Psoas muscle (tissue), 8 donors: ENCODE results near the gene AMOT. TPM values are rescaled to one million over a fixed set of nuclear protein-coding genes. Genes with fewer than 3 reads are reported as not detected.

Source experiments
- ATAC-seq, 4 donors: fragments of 200-7000 bp; cut with Tn5 transposase; one replicate each; pipeline ENCODE4 v1.9.1; 2020; ENCODE audit warnings: moderate library complexity in 3 of 4, mild to moderate bottlenecking in 2 of 4
- DNase-seq, 2 donors: peaks; one replicate each; pipeline ENCODE4 v3.0.0-alpha.2; 2020
- H3K27ac ChIP-seq: fragments of 200-600 bp; one replicate; pipeline ENCODE4 v1.8.0; 2022
- H3K27me3 ChIP-seq, 3 donors: fragments of 200-600 bp in 1 of 3; one replicate each; pipeline versions ENCODE4 v1.6.1 to v1.8.0; 2013 to 2022; ENCODE audit warnings: low read length in 2 of 3, mild to moderate bottlenecking in 2 of 3, moderate library complexity in 1 of 3; ENCODE audit not compliant: insufficient read depth in 3 of 3
- H3K36me3 ChIP-seq, 2 donors: fragments of 200-600 bp in 1 of 2; one replicate each; pipeline versions ENCODE4 v1.6.1 to v1.8.0; 2013 to 2022; ENCODE audit warnings: low read depth in 1 of 2, mild to moderate bottlenecking in 1 of 2, moderate library complexity in 1 of 2; ENCODE audit not compliant: insufficient read depth in 1 of 2
- H3K4me1 ChIP-seq: fragments of 200-600 bp; one replicate; pipeline ENCODE4 v1.8.0; 2022
- H3K4me3 ChIP-seq: fragments of 200-600 bp; one replicate; pipeline ENCODE4 v1.8.0; 2022; ENCODE audit warnings: mild to moderate bottlenecking
- H3K9me3 ChIP-seq: fragments of 200-600 bp; one replicate; pipeline ENCODE4 v1.8.0; 2022
- WGBS, 3 donors: extraction: QIAGEN DNeasy Blood & Tissue Kit; methylation state at CpG; one replicate each; pipeline versions ENCODE4 v1.1.6 to v1.1.7; 2013; 5-methylcytosine and 5-hydroxymethylcytosine counted together
- intact Hi-C, 2 donors: fragments of 100-400 bp; cut with DNase I; formaldehyde crosslinking; loops; one replicate each; pipeline versions ENCODE4 v1.11.0 to v1.14.2; 2022
- polyA plus RNA-seq, 3 donors: library from polyadenylated mRNA; stranded (reverse); fragments of 200-250 nt; gene quantifications; one replicate each; pipeline ENCODE4 v1.2.3, GENCODE V29; 2013
- total RNA-seq, 4 donors: library from RNA; stranded (reverse); fragmentation: NEBNext Ultra II Directional in 2 of 4; extraction: Animal tissue kit (Norgen Biotek cat#: 25700) in 2 of 4; gene quantifications; one replicate each; pipeline versions ENCODE4 v1.2.1 to v1.2.4, GENCODE V29; 2021 to 2023
- TF ChIP-seq, protein P1 (sequence below): fragments of 200-600 bp; IDR thresholded peaks from one replicate; pipeline ENCODE4 v1.8.0; 2022; ENCODE audit warnings: antibody characterized with exemption
- donor health status: healthy with polysubstance abuse.
- donor health status: DM: no; HTN: no; CAD: no; lungs with moderate emphysema.
- donor health status: Bipolar disorder and iron deficiency.
- donor health status: healthy.
- donor health status: DM: yes; HTN: yes; CAD: no.
- donor health status: DM: no; HTN: no; CAD: no.
- donor health status: DM: no; HTN: no; CAD: no.
- donor health status: DM: yes; HTN: yes; CAD: no.

AMOT gene
- total and polyA plus RNA-seq, 7 donors: 2.5 to 148 (median 72.6) TPM

- DNase-seq: no peak
- ATAC-seq: no peak
- TF ChIP-seq, protein P1, sequence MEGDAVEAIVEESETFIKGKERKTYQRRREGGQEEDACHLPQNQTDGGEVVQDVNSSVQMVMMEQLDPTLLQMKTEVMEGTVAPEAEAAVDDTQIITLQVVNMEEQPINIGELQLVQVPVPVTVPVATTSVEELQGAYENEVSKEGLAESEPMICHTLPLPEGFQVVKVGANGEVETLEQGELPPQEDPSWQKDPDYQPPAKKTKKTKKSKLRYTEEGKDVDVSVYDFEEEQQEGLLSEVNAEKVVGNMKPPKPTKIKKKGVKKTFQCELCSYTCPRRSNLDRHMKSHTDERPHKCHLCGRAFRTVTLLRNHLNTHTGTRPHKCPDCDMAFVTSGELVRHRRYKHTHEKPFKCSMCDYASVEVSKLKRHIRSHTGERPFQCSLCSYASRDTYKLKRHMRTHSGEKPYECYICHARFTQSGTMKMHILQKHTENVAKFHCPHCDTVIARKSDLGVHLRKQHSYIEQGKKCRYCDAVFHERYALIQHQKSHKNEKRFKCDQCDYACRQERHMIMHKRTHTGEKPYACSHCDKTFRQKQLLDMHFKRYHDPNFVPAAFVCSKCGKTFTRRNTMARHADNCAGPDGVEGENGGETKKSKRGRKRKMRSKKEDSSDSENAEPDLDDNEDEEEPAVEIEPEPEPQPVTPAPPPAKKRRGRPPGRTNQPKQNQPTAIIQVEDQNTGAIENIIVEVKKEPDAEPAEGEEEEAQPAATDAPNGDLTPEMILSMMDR: no peak
- Histone ChIP-seq H3K9me3 (no peaks in the 10 kb centered on the region), H3K4me1 (no peaks in the 10 kb centered on the region), H3K27me3 (peaks cover 0 to 15% (median 0%) of the 10 kb centered on the region in 3 donors), H3K36me3 (no peaks in the 10 kb centered on the region), H3K4me3 (no peak overlapping the region), H3K27ac (no peak overlapping the region)
- intact Hi-C loops: no loop called here
- 46 to 61% (median 58%) methylated on average over 1 of the region's 1 CpG for whole genome bisulfite sequencing, 3 donors
These were observed 34.0 kb upstream of the AMOT start for GRCh38 chrX:112874614-112875013.

GRCh38 chrX:112874175-112874574 is 33.5 kb upstream of the AMOT start:
- 46 to 51% (median 50%) methylated on average over 1 of the region's 1 CpG for WGBS, 3 donors
- H3K4me1 ChIP-seq: no peaks in the 10 kb centered on the region
- intact Hi-C loops: no loop called here

DNA sequence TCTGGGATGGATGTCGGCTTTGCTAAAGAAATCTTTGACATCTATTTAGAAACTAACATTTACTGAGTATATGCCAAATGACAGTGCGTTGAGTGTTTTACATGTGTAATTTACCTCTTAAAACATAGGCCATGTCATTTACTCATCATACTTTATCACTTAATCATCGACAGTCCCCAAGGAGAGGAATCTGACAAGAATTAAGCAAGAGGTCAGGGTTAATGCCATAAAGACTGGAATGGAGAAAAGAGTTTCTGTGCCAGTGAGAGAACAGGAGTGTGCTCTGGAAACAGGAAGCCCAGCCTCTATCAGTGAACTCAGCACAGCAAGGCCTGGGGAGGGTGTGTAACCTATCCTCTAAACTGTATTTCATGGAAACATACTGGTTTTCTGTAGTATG is 28.0 kb upstream of the AMOT start:
- Histone ChIP-seq H3K9me3 (no peaks in the 10 kb centered on the region), H3K4me1 (no peaks in the 10 kb centered on the region), H3K27ac (no peak overlapping the region), H3K36me3 (no peaks in the 10 kb centered on the region), H3K4me3 (no peak overlapping the region), H3K27me3 (peaks cover 0 to 16% (median 0%) of the 10 kb centered on the region in 3 donors)
- WGBS, 3 donors: 71 to 77% (median 74%) methylated on average over 3 of the region's 3 CpGs
- no peak for ATAC-seq
- intact Hi-C loops: no loop called here
- TF ChIP-seq, protein P1: no peak
- no peak for DNase-seq

More at GRCh38 chrX:112874175-112874574, 33.5 kb upstream of the AMOT start:
- DNase-seq (no peak), ATAC-seq (no peak)
- no peaks in the 10 kb centered on the region for H3K36me3 ChIP-seq
- peaks cover 0 to 11% (median 0%) of the 10 kb centered on the region in 3 donors for H3K27me3 ChIP-seq
- no peak overlapping the region for H3K4me3 ChIP-seq
- TF ChIP-seq, protein P1: peak; percentile 12
- H3K9me3 ChIP-seq: no peaks in the 10 kb centered on the region
- H3K27ac ChIP-seq: no peak overlapping the region

- ATAC-seq (no peak), DNase-seq (no peak)
- H3K4me1 ChIP-seq: no peaks in the 10 kb centered on the region
- TF ChIP-seq, protein P1: no peak
- H3K4me3 ChIP-seq: no peak overlapping the region
- intact Hi-C loops: no loop called here
- WGBS, 3 donors: 43 to 97% (median 86%) methylated on average over 2 of the region's 2 CpGs
- H3K27ac ChIP-seq: no peak overlapping the region
- peaks cover 0 to 16% (median 0%) of the 10 kb centered on the region in 3 donors for H3K27me3 ChIP-seq
- no peaks in the 10 kb centered on the region for H3K36me3 ChIP-seq
- no peaks in the 10 kb centered on the region for H3K9me3 ChIP-seq
These were observed 26.9 kb upstream of the AMOT start for GRCh38 chrX:112867570-112867969.

DNA sequence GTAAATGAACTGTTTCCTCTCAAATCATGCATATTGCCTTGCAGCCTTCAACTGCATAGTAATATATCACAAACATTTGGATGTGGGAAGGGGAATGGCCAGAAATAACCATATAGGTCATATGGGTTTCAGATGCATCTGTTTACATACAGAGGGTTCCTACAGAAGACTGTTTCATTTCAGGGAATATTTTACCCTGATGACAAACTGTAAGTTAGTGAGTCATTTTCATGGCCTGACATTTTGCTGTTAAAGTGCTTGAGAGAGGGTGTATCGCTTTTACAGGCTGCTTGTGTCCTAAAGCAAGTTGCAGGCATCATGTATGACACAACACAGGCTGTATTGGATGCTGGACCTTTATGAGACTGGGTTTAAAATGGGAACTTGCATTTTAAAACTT is 25.5 kb upstream of the AMOT start:
- WGBS, 3 donors: 67 to 88% (median 85%) methylated on average over 1 of the region's 1 CpG
- no peak for DNase-seq
- no peak for ATAC-seq
- Histone ChIP-seq H3K4me1 (no peaks in the 10 kb centered on the region), H3K27ac (no peak overlapping the region), H3K36me3 (no peaks in the 10 kb centered on the region), H3K4me3 (no peak overlapping the region), H3K27me3 (peaks cover 0 to 16% (median 0%) of the 10 kb centered on the region in 3 donors), H3K9me3 (no peaks in the 10 kb centered on the region)
- intact Hi-C loops: no loop called here
- TF ChIP-seq, protein P1: no peak
